HG03520 (cell line): ENCODE measurements around the gene BTN1A1.
"Not testable (repeated sequence)": the region's sequence is repeated elsewhere in the genome, so short reads cannot be mapped to it uniquely, and the experiment has no call there.

ENCODE experiments used
- ATAC-seq: cut with Tn5 transposase; IDR thresholded peaks from one replicate; pipeline ENCODE4 v1.9.1; 2021; ENCODE audit warnings: mild to moderate bottlenecking, moderate library complexity; ENCODE audit not compliant: unreplicated experiment

The BTN1A1 gene

DNA sequence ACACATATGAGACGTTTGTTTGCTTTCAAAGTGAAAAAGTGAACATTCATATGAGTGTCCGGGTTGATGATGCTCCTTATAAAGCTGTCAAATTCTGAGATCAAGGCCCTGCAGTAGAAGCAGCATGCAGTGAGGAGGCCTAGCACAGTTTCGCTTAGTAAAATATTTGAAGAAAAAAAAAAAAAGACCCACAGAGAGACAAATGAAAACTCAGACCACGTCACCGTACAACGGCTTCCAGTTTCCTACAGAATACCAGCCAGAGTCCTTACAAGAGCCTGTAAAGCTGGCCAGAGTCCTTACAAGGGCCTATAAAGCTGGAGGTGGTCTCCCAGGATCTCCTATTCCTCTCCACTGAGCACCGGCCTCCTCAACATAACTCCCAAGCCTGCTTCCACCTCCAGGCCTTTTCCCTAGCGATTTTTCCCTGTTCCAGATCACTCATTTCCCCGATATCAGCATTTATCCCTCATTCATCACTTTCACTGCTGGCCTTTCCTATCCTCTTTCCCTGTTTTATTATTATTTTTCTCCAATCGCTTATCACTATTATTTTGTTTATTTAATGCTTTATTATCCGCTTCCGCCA lies 36.6 kb downstream of the BTN1A1 start:
- no peak for ATAC-seq

DNA sequence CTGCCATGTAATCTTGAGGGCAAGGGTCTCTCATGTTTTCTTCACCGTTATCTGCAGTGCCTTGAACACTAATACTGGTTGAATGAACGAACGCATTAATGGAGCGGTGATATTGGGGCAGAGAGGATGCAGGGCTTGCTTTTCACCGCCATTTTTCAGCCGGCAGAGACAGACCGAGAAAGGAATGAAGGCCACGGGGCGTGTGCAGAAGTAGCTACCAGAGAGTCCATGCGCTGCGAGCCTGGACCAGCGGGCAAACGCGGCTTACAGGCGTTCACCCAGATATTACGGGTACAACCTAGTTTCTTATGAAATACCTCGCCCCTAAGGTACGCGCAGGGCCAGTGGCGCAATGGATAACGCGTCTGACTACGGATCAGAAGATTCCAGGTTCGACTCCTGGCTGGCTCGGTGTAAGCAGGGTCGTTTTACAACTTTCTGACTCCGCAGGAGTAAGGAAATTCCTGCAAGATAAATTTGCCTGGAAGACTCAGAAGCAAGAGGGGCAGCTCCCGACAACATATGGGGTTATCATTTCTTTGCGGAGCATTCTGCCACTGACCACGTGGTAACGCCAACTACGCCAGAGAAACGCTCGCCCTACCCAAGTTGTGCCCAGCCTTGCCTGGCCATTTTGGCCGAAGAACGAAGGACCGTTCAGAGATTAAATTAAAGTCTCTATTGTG lies 37.2 kb downstream of the BTN1A1 start:
- peak; percentile 33 for ATAC-seq

- ATAC-seq = peak; percentile 43
Measured at GRCh38 chr6:26537846-26538571, 37.9 kb downstream of the BTN1A1 start, which contains the start of gene HMGN4. TSS of gene HMGN4 (plus strand) at chr6:26538366. CDS start at chr6:26545207, 6,841 bp downstream.

DNA sequence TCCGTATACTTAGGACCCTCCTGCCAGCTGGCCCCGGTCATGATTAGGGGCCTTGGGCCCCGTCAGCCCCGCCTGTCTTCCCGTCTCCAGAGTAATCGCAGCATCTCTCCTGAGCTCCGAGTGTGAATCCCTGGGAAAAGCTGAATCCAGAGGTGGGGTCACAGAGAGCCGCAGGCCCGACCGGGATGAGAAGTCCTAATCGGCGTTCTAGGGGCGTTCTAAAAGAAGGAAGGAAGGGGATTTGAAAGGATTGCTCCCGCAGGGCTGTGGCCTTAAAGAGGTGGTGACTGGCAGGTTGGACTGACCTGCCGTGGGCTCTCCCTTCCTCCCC lies 38.4 kb downstream of the BTN1A1 start:
- no peak for ATAC-seq

- ATAC-seq = no peak
Measured at GRCh38 chr6:26539071-26539615, 39.0 kb downstream of the BTN1A1 start.

DNA sequence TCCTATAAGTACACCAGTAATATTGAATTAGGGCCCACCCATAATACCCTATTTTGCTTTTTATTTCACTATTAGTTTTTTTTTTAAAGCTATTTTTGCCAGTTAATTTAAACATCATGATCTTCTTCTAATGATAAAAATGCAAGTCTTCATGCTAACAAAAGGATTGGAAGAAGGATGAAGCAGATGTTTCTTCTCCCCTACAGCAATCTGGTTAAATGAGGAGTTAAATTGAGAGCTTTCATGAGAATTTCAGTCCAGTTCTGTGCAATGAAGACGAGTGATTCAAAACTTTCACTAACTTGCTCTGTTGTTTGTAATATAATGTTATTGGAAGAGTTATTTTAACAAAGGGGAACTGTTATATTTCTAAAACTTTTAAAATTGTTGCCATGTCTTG lies 41.5 kb downstream of the BTN1A1 start:
- ATAC-seq = no peak

- no peak for ATAC-seq
Measured at GRCh38 chr6:26543953-26544352, 43.9 kb downstream of the BTN1A1 start.

DNA sequence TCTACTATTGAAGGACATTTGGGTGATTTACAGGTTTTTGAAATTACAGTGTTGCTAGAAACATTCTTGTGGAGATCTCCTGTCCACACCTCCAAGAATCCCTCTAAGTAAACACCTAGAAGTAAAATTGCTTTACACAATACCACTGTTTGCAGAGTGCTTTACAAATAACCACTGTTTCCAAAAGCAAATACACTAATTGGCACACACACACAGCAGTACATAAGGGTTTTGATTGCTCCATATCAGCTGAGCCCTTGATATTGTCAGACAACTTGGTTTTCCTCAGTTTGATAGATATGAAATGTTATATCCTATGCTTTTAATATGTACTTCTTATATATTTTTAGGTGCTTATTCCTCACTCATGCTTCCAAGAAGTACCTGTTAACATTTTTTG lies 44.4 kb downstream of the BTN1A1 start:
- ATAC-seq = no peak

DNA sequence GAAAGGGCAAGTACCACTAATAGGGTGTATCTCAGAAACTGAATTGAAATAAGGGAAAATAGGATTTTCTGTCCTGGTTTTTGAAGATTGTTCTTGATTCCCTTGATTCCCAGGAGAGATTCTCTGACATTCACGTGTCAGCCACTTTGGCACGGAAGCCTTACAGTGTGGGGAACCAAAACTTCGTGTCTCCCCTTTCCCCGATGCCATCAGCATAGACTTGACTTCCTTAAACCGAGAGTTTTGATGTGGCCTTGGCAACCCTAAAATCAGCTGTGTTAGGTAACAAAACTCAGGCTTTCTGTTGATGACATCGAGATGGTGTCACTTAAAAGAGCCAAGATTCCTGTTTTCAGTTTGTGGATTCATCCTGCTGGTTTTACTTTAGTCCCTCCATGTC lies 45.5 kb downstream of the BTN1A1 start:
- no peak for ATAC-seq

DNA sequence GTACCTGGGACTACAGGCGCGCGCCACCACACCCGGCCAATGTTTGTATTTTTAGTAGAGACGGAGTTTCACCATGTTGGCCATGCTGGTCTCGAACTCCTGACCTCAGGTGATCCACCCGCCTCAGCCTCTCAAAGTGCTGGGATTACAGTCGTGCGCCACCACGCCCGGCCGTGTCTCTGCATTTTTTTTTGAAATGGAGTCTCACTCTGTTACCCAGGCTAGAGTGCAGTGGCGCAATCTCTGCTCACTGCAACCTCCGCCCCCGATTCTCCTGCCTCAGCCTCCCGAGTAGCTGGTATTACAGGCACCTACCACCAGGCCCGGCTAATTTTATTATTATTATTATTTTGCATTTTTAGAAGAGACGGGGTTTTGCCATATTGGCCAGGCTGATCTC lies 47.3 kb downstream of the BTN1A1 start:
- not testable (repeated sequence) for ATAC-seq

DNA sequence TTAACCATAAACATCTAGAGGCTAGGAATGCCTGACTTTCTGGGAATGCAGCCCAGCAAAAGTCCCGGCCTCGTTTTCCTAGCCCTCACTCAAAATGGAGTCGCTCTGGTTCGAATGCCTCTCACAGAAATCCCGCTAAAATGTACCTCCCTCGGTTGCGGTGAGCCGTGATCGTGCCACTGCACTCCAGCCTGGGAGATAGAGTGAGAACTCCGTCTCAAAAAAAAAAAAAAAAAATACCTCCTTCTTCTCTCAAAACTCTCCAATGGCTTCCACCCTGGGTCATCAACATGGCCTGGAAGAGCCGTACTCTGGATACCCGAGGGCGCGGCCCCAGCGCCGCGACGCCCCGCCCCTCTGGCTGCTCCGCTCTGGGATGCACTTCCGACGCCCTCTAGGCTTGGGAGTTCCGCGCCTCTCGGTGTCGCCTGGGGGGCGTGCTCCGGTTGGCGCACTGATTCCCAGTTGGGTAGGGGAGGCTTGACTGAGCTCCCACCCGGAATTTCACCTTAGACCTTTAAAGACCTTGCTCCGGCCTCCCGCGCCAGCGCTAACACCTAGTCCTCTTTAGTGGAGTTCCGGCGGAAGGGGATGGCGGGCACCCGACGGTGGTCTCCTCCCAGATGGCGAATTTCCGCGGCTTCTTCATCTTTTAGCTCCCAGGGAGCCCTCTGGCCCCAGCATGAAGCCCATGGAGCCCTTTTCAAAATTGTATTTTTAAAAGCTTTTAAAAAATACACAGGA lies 50.3 kb downstream of the BTN1A1 start:
- ATAC-seq = no peak

DNA sequence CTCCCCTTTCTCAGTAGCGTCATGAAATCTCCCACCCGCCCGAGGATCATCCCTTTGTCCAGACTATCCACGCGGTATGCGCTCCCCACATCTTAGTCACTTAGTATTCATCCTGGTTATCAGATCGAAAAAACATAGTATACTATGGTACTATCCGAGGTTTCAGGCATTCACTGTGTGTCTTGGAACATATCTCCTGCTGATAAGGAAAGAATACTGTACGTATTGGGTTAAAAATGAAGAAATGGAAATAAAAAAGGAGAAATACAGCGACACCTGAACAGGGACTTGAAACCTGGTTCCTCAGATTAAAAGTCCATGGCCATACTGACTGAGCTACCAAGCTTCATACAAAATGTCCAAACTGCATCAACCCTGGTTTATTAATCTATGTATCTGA lies 52.1 kb downstream of the BTN1A1 start:
- no peak for ATAC-seq

GRCh38 chr6:26552640-26553188 lies 52.6 kb downstream of the BTN1A1 start:
- no peak for ATAC-seq

DNA sequence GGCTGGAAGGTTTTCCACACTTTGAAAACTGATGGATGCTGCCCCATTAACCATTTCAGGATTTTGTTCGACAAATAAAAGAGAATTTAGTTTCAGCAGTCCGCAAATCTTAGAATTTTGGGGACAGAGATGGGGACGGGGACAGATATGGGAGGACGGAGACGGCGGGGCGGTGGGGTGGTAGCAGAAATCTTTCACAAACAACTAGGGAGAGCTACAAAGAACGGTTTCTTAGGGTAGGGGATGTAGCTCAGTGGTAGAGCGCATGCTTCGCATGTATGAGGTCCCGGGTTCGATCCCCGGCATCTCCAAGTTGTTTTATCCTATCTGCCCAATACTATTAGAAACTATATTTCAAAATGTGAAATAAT lies 53.1 kb downstream of the BTN1A1 start:
- ATAC-seq = no peak

DNA sequence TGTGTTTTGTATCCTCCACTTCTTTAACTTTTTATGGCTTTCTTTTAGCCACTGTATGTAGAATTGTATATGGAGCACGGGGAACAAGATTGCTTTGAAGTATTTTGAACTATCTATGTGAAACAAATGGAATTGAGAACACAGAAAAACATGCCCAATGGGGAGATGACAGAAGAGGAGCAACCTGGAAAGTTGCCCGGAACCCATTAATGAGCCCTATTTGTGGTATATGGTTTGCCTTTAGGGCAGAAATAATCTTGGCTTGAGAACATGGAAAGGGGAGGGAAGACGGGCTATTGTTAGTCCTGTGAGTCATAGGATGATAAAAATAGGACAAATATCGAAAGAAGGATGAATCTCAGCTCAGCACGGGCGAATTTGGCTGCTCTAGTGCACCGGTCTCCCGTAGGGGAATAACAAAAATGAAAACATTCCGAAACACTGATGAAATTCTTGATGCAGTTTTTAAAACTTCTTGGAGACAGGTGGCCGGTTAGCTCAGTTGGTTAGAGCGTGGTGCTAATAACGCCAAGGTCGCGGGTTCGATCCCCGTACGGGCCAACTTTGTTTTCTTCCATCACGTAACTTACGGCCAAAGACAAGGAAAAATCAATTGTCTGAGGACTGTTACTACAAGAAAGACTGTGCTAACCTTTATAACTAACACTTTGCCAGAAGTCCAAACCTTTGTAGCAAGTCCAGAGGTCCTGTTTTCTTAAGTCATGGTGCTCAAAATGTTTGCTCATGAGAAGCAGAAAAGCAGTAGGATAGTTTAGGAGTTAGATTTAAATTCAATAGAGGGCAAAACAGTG lies 53.7 kb downstream of the BTN1A1 start:
- no peak for ATAC-seq

DNA sequence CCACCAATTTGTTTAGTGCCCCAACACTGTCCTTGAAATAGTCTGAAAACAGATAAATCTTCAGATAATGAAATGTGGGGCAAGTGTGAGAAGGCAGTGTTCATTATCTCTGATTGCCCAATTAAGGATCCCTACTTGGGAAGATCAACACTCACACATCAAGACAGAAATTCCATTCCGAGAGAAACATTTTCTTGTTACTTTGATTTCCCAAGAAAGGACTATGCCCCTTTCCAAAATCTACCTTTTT lies 54.3 kb downstream of the BTN1A1 start:
- no peak for ATAC-seq

- no peak for ATAC-seq
Measured at GRCh38 chr6:26554697-26555504, 54.8 kb downstream of the BTN1A1 start.

DNA sequence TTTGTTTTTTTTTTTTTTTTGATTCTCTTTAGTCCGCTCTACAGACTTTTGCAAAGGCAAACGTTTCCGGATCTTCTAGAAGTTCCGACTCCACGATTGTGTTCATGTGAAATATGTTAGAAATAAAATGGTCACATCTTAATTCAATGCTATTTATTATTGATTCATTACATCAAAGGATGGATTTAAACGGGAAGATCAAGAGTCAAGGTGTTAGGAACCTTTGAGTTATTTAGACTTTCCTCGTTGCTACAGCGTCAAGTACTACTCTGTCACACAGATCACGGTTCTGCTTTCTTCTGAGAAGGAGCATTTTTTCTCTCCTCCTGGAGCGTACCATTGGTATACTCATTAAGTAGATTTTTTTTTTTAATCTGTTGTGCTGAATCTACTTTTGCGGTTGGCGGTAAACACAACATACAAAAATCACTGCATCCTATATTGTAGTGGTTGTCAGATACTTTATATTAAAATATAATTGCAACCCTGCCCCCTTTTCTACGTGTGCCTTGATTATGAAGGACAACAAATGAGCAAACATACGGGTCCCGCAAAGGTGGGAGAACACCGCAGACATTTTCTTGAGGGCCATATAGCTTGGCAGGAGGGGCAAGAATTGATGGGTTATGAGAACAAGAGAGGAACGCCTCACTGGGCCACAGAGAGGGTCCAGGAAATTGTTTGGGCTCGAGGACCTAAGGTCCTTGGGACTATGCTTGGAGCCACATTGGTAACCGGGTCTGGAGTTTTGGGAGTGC lies 55.6 kb downstream of the BTN1A1 start:
- ATAC-seq = no peak
